22Rv1 (cell line): Measurements from ENCODE around the gene KLRK1.
"Not testable (repeated sequence)": the region's sequence is repeated elsewhere in the genome, so short reads cannot be mapped to it uniquely, and the experiment has no call there.

Experiments
- ZFX ChIP-seq: fragments of 450-650 bp; IDR thresholded peaks from 2 replicates; pipeline ENCODE4 v1.6.1; 2017; ENCODE audit warnings: antibody characterized with exemption, borderline replicate concordance
- TF ChIP-seq, protein P1 (sequence below): fragments of 450-650 bp; IDR thresholded peaks from 2 replicates; pipeline ENCODE4 v1.5.1; 2017; ENCODE audit warnings: mild to moderate bottlenecking

GRCh38 chr12:10422159-10422558 is 32.3 kb upstream of the KLRK1 start:
- TF ChIP-seq, protein P1, sequence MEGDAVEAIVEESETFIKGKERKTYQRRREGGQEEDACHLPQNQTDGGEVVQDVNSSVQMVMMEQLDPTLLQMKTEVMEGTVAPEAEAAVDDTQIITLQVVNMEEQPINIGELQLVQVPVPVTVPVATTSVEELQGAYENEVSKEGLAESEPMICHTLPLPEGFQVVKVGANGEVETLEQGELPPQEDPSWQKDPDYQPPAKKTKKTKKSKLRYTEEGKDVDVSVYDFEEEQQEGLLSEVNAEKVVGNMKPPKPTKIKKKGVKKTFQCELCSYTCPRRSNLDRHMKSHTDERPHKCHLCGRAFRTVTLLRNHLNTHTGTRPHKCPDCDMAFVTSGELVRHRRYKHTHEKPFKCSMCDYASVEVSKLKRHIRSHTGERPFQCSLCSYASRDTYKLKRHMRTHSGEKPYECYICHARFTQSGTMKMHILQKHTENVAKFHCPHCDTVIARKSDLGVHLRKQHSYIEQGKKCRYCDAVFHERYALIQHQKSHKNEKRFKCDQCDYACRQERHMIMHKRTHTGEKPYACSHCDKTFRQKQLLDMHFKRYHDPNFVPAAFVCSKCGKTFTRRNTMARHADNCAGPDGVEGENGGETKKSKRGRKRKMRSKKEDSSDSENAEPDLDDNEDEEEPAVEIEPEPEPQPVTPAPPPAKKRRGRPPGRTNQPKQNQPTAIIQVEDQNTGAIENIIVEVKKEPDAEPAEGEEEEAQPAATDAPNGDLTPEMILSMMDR = not testable (repeated sequence)
- not testable (repeated sequence) for TF ChIP-seq ZFX
